ENCODE data around the gene NFS1.
"Not testable (repeated sequence)": the region's sequence is repeated elsewhere in the genome, so short reads cannot be mapped to it uniquely, and the experiment has no call there.

NFS1 gene

GRCh38 chr20:35729836-35730582 is 30.9 kb upstream of the NFS1 start:
- no peak for DNase-seq (ENCODE audit: low read depth in 1 of 2, low spot score in 1 of 2)

GRCh38 chr20:35729283-35729807 is 30.2 kb upstream of the NFS1 start:
- DNase-seq (ENCODE audit: low read depth in 1 of 2, low spot score in 1 of 2) = no peak

GRCh38 chr20:35726842-35727711 is 27.9 kb upstream of the NFS1 start:
- no peak for DNase-seq (ENCODE audit: low read depth in 1 of 2, low spot score in 1 of 2)

GRCh38 chr20:35724321-35725230 is 25.4 kb upstream of the NFS1 start:
- no peak for DNase-seq (ENCODE audit: low read depth in 1 of 2, low spot score in 1 of 2)

- not testable (repeated sequence) for DNase-seq (ENCODE audit: low read depth in 1 of 2, low spot score in 1 of 2)
Measured at GRCh38 chr20:35723652-35724320, 24.6 kb upstream of the NFS1 start.

- not testable (repeated sequence) for DNase-seq (ENCODE audit: low read depth in 1 of 2, low spot score in 1 of 2)
Measured at GRCh38 chr20:35723275-35723639, 24.1 kb upstream of the NFS1 start.

- DNase-seq (ENCODE audit: low read depth in 1 of 2, low spot score in 1 of 2) = no peak
Measured at GRCh38 chr20:35721621-35722020, 22.5 kb upstream of the NFS1 start.

- DNase-seq (ENCODE audit: low read depth in 1 of 2, low spot score in 1 of 2) = no peak
Measured at GRCh38 chr20:35721219-35721618, 22.1 kb upstream of the NFS1 start.

GRCh38 chr20:35720165-35721123 is 21.3 kb upstream of the NFS1 start:
- no peak for DNase-seq (ENCODE audit: low read depth in 1 of 2, low spot score in 1 of 2)

- no peak for DNase-seq (ENCODE audit: low read depth in 1 of 2, low spot score in 1 of 2)
Measured at GRCh38 chr20:35719717-35720116, 20.6 kb upstream of the NFS1 start.

- no peak for DNase-seq (ENCODE audit: low read depth in 1 of 2, low spot score in 1 of 2)
Measured at GRCh38 chr20:35718972-35719635, 20.0 kb upstream of the NFS1 start.

- not testable (repeated sequence) for DNase-seq (ENCODE audit: low read depth in 1 of 2, low spot score in 1 of 2)
Measured at GRCh38 chr20:35718321-35718720, 19.2 kb upstream of the NFS1 start.

- no peak for DNase-seq (ENCODE audit: low read depth in 1 of 2, low spot score in 1 of 2)
Measured at GRCh38 chr20:35716330-35716729, 17.2 kb upstream of the NFS1 start.

GRCh38 chr20:35715652-35716051 is 16.5 kb upstream of the NFS1 start:
- DNase-seq (ENCODE audit: low read depth in 1 of 2, low spot score in 1 of 2) = no peak

GRCh38 chr20:35714127-35714526 is 15.0 kb upstream of the NFS1 start:
- DNase-seq (ENCODE audit: low read depth in 1 of 2, low spot score in 1 of 2) = no peak

- not testable (repeated sequence) for DNase-seq (ENCODE audit: low read depth in 1 of 2, low spot score in 1 of 2)
Measured at GRCh38 chr20:35713120-35713519, 14.0 kb upstream of the NFS1 start.

- DNase-seq (ENCODE audit: low read depth in 1 of 2, low spot score in 1 of 2) = no peak
Measured at GRCh38 chr20:35711588-35712209, 12.5 kb upstream of the NFS1 start.

GRCh38 chr20:35710884-35711587 is 11.9 kb upstream of the NFS1 start:
- DNase-seq (ENCODE audit: low read depth in 1 of 2, low spot score in 1 of 2) = no peak
